GM19035 (cell line): ENCODE data around the gene ARL15.

Experiments used
- ATAC-seq: cut with Tn5 transposase; IDR thresholded peaks from one replicate; pipeline ENCODE4 v1.9.1; 2021; ENCODE audit not compliant: unreplicated experiment

ARL15 gene

DNA sequence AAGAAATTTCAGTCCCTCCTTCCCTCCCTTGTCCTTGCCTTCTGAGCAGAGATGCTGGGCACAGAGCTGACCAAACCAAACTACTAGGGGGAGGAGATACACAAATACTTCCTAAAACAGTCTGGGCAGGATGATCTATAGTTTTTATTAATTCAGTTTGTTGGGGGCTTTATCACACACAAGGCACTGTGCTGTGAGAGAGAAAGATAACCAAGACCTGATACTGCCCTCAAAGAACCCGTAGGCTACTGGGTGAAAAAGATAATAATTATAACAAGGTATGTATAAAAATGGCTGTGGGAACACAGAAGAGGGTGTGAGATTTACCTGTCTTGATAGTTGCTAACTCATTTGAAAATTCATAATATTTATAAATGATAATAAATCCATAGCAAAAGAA is 395.3 kb downstream of the ARL15 start:
- no peak for ATAC-seq

DNA sequence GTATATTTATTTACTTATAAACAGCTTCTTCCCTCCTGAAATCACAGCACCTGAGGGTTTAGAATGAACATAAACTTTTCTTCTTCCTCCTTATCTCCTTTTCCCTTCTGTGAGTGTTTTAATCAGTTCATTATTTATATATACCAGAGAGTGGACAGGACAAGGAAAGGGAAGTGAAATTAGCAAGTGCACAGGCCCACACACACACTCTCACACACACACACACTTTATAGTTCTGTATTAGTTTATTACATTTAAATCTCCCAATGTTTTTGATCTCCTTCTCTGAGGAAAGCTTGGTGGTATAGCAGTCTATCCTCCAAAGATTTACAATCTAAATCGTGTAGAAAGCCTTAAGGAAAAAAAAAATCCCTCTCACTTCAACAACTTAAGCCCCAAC is 396.4 kb downstream of the ARL15 start:
- ATAC-seq = no peak

DNA sequence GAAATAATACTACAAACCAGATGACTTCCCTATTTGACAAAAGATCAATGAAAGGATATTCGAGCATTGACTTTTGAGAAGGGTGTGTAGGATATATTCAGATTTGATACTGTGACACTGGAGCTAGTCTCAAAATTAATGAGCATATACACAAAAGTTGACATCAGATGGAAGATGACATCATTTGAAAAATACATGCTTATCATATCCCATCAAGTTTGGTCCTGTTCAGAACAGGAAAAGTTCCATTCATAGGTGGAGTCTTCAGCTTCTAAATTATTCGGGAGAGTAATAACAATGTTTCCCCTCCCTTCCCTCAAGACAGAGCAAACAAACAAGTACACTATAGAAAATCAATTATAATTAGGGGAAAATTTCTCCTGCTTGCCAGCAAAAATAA is 401.6 kb downstream of the ARL15 start:
- ATAC-seq = no peak

DNA sequence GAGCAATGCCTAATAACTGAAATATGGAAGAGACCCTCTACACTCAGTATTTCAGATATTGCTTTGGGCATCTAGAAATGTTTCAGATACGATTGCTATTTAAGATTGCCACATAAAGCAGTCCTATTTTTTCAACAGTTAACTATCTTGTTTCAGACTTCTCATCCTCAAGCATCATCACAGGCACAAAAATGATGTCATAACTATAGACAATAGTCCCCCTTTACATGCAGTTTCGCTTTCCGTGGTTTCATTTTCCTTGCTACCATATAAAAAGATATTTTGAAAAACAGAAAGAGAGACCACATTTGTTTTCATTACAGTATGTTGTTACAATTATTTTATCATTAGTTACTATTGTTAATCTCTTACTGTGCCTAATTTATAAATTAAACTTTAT is 402.5 kb downstream of the ARL15 start:
- ATAC-seq = no peak

DNA sequence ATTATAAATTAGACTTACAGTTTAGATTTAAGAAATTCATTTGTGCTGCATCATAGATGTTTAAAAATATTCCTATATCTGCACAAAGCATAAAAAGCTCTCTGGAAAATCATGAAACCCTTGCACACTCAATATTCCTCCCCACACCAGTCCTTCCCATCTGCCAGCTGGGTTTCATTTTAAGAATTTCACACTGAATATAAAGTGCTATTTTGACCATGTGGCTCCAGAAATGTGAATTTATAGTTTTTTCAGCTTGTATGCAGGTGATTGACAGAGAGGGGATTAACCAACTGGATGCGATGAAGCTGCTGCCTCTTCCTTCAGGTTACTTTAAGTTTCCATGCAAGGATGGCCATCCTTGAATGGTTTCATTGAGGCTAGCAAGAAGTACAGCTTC is 403.6 kb downstream of the ARL15 start:
- no peak for ATAC-seq

DNA sequence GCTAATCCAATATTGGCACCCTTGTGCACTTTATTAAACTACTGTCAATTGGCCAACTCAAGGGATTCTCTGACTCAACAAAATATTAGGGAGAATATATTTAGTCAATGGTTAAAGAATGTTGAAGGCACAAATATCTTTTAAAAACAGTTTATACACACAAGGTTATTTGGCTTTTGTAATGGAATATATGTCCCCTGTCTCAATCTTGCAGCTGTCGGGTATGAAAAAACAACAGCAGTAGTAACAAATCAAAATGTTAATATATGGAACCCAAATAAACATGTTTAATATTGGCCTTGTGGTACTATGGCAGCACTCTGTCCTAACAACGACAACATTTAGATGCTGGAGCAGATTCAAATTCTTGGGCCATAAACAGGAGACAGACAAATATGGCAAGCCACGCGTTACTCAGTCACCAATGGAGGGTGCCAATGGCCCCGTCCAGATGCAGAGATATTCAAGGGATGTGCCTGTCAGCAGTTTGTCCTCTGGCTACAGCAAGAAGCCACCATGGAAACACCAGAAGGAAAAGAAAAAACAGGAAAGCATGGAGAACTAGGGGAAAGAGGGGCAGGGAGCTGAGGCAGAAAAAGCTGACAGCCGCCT is 408.0 kb downstream of the ARL15 start:
- ATAC-seq = no peak

DNA sequence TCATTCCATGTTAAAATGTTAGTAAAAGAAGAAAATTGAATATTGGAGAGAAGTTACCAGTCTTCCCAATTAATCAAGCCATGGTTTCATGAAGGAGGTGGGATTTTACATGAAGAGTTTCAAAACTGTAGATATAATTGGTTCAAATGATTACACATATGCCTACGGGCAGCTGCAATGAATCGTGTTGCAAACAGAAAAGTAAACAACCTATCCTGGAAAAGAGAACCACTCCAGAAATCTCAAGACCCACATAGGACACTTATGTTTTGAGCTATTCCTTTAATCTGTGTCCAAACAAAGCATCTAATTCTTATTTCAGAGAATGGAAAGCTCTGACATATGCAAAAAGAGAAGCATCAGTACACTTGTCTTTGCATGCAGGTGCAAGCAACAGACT is 409.7 kb downstream of the ARL15 start:
- no peak for ATAC-seq

DNA sequence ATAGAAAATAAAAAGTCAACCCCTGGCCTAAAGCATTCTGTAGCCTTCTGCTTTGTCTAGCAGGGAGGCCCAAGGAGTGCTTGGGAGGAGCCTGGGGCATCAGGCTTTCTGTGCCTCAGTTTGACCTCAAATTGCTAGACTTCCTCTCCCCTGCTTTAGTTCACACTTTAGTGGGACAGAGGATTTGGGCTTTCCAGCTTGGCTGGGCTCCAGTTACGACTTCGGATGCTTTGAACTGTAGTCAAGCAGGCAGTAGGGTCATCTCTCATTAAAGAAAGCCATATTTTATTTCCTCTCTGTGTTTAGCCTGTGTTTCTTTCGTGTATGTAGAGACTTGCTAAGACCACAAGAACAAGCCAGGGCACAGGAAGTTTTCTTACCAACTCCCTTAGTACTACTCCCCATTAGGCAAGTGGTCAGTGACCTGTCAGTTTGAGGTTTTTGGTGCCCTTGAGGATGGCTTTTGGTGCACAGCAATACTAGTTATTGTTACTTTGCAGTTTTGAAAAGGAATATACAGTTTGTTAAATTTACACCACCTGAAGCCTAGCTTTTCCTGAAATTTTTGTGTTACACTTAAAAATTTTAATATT is 415.2 kb downstream of the ARL15 start:
- ATAC-seq = no peak

DNA sequence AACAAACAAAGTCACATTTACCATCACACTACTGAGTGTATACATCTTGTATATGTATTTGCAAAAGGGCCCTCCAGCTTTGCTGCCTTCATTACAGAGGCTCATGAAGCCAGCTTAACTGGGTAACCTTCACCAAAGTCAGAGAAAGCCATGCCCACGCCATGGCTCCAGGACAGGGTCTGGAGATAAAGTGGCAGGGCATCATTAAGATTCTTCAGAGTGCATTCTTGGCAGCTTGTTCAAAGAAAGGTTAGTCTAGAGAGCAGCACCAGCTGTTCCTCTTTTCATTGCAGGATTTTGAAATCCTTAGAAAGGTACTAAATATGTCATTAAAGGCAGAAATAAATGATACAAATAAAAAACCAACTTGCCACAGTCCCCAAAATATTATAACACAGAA is 416.7 kb downstream of the ARL15 start:
- ATAC-seq = no peak

DNA sequence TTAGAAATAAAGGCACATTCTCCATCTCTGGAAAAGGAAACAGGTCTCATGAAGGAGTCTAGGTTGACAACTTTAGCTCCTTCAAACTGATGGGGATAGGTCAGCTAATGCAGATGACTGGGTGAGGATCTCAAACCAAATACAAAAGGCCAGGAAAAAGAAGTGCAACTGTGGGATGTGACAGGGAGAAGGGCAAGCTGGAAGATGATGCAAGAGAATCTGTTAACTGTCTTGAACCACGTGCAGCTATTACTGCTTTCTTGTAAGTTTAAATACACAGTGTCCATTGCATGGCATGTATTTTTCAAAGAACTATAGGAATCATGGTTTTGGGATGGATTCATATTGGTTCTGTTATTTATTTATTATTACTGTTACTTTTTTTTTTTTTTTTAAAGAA is 418.1 kb downstream of the ARL15 start:
- no peak for ATAC-seq

DNA sequence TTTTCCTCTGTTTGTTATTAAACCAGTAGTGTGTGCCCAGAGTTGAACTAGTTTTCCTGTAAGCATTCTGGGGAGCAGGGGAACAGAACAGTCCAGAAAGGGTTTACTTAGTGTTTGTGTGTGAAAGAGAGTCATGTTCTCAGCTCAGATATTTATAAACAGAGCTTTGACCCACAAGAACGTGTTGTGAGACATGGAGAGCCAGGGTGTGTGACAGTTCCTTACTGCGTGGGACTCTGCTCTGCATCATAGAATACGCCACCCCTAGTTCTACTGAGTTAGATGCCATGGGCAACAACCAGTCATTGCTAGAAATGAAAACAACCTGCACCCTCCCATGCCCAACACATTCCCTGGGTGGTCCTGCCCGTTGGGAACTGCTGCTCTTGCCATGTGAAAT is 419.2 kb downstream of the ARL15 start:
- no peak for ATAC-seq

DNA sequence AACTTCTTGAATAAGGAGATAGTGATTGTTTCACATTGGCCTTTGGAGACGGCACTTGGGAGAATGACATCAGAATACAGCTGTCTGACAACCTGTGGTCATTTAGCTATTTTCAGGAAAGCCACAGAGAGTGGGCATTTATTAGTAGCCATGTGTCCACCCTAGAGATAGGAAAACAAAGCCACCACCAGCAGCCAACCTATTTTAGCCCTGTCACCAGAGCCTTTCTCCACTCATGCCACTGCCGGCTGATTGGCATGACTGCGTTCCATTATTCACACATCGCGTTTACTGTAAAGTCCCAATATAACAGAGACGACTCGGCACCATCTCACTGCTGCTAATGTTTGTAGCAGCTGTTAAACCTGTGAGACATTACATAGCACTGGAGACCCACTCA is 419.9 kb downstream of the ARL15 start:
- ATAC-seq = no peak

DNA sequence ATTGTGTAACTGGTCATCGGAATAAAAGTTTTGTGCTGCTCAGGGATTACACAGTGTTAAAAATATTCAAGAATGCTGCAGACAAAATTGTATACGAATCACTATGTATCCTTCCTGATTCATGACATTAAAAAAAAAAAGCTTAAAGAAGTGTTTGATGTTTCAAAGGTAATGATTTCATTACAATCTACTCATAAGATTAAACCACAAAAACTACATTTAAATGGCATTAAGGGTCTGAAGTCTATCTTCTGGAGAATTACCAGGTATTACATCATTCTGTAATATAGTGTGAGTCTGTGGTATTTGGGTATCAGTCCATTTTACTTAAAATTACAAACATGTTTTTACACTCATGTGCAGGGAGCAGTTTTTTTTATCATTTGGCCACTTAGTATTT is 425.5 kb downstream of the ARL15 start:
- ATAC-seq = no peak

DNA sequence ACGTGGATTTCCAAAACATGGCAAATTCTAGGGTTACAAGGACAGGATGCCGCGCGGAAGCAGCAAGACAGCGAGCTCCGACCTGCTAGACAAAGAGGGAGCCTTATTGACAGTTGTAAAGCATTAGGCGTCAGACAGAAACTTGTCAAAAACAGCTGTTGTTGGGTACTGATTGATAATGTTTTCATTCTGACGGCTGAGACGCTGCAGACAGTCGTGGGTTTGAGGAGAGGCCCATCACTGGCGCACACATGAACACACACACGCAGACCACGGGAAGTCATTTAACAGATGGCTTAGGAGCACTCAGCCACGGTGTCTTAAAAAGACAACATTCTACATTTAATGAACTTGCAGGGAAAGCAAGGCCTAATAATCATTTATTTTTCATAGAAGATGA is 426.0 kb downstream of the ARL15 start:
- ATAC-seq = no peak

DNA sequence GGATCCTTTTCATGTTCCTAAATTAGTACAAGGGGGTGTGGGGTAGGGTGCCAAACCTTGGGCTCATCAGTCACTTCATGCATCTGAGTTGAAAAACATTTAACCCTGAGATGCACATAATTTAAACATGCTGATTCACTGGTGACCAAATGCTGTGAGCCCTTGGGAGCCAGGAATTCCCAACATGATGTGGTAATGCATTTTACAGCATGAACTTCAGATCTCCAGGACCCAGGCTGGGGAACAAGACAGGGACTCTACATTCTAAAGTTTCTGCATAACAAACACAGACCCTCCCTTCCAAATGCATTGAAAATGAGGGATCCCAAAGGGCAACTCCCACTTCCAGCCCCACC is 427.7 kb downstream of the ARL15 start:
- no peak for ATAC-seq

DNA sequence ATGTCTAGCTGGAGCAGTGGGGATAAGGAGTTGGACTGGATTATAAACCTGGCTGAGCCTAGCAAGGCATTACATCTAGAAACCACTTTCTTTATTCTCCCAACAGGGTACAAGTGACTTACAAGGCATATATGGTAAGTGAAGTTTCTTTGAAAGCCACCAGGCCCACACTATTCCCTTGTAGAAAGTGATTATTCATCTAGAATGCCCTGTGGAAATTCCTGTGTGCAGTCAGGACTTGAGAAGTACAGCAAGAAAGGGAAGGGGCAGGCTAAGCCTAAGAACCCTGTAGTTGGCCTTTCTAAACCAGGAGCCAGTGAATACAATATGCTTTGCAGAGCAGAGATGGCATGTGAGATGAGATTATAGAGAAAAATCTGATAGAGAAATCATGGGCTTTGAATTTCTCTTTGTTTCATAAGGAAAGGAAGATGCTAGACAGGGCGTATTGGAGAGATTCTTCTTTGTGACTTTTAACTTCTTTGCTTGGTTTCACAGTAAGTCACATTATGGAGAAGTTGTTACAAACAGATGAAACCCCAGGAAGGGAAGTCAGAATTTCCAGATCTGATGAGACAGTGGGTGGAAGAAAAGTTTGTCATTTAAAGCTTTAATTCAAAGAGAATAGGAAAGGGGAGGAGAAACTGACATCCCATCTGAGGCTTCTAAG is 428.2 kb downstream of the ARL15 start:
- no peak for ATAC-seq

DNA sequence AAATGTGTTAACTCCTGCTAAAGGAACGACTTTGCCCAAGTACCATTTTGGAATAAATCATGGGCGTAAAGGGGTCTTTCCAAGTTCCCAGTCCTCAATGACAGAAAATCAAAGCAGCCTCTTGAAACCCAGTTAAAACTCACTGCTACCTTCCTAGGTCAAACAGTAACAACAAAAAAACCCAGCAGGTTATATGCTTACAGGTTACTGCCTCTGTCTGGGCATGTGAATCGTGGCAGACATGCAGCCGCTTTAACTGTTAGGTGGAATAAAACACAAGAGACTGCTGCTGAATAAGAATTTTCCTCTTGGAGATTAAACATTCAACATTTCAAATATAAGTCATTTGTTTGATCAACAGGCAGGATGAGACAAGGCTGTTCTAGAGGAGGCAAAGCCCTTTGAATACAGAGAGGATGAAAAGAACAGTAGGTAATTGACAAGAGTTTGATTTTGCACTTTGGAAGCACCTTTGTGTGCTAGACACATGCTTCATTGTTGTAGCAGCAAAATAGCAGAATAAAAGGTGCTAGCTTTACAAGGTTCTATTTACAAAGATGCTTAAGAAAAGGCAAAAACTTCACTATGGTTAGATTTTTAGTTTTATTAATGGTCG is 430.6 kb downstream of the ARL15 start:
- no peak for ATAC-seq

DNA sequence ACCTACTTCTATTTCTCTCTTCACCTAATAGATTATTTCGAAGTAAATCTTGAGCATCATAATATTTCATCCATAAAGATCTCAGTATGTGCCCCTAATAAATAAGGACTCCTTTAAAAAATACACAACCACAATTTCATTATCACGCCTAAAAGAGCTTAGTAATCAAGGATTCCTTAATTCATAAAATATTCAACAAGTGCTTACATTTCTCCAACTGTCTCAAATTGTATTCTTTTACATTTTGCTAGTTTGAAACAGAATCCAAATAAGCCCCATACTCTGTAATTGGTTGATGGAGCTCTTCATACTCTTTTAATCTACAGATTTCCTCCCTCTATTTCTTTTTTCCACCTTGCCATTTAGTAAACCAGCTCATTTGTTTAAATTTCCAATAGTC is 432.4 kb downstream of the ARL15 start:
- ATAC-seq = no peak

DNA sequence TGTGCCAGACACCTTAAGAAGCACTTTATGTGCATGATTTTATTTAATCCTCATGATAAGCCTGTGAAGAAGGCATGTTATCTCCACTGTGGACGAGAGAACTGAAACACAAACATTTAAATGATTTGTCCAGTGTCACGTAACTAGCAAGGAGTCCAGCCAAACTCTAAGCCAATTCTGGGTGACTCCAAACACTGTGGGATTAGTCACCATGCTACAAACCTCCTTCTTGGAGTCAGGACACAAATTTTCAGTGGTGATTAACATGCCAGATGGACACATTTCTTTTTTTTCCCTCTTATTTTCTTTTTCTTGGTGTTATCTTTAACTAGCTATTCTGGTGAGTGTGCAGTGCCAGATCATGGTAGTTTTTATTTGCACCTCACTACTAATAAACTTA is 433.1 kb downstream of the ARL15 start:
- ATAC-seq = no peak

DNA sequence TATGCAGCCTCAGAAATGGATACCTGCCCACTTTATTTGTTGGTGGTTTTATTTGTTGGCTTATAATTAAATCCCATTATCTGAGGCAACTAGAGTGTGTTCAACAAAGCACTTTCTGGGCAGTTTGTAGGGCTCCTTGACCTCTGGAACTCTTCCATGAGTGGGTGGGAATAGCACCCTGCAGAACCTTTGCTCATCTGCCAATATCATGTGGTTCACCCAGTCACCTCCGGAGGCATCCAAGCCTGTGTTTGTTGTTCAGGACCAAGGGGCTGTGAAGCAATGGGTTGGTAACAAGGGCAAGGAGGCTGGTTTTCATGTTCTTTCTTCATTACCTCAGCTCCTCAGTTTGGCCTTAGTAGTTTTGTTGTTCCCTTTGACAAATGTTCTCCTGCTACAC is 436.0 kb downstream of the ARL15 start:
- no peak for ATAC-seq

DNA sequence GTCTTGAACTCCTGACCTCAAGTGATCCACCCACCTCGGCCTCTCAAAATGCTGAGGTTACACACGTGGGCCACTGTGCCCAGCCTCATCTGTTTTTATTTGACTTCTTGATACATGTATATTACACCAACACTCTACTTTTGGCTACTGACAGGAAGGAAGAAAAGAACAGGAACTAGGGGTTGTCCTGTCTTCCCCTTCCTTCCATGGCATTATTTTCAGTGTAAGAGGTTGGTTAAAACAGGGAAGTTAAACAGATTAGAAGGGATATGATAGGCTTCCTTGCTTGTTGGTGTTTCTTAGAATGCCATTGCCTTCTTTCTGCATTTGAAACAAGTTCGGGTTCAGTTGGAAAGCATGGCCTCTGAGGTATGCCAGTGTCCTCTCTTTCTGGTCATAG is 437.1 kb downstream of the ARL15 start:
- no peak for ATAC-seq

DNA sequence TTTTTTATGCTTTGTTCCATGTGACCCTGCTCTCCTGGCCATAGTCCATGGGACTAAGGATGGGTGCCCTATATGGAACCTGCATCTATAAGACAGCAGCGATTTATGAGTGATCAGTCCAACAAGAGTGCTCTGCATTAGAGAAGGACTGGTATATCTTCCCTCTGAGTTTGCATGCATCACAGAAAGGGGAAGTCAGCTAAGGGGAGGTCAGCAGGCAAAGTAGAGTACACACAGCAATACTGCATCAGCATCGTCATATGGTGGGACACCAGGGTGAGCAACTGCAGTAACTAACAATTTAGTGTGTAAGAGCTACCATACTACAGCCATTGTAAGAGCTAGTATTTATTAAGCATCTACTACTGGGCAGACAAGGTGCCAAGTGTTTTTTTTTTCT is 438.6 kb downstream of the ARL15 start:
- ATAC-seq = no peak

DNA sequence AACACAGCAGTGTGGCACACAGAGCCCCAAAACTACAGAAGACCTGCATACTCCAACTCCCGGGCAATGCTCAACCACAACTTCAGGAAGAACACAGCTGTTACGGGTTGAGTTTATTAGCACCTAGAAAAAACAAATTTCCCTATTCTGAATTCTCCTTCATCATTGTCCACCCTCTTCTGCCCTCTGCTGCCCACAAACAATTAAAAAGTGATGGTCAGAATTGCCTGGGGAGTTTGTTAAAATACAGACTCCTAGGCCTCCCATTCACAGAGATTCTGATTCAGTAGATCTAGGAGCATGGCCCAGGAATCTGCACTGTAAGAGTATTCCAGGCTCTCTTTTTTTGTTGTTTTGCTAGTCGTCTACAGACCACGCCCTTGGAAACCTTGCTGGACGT is 439.3 kb downstream of the ARL15 start:
- no peak for ATAC-seq
